Vagina (tissue), 2 donors: Measurements from ENCODE around the gene FOXRED2. TPM values are rescaled to one million over a fixed set of nuclear protein-coding genes. Genes with fewer than 3 reads are reported as not detected.
A peak's percentile ranks its signal among the peaks of the same experiment; 100 is the strongest.

Experiments used
- DNase-seq, 2 donors: peaks; one replicate each; pipeline ENCODE4 v3.0.0-alpha.2; 2017; ENCODE audit errors: extremely low spot score in 2 of 2
- H3K27ac ChIP-seq: fragments of 200-600 bp; sonication (generic); one replicate; pipeline ENCODE4 v1.5.1; 2019
- H3K27me3 ChIP-seq: fragments of 200-600 bp; sonication (generic); one replicate; pipeline ENCODE4 v1.5.1; 2019
- H3K36me3 ChIP-seq, 2 donors: fragments of 200-600 bp; sonication (generic); one replicate each; pipeline ENCODE4 v1.5.1; 2017 to 2019
- H3K4me1 ChIP-seq: fragments of 200-600 bp; sonication (generic); one replicate; pipeline ENCODE4 v1.5.1; 2019
- H3K4me3 ChIP-seq, 2 donors: fragments of 200-600 bp; sonication (generic); 1 replicate in 1 of 2; 2 replicates in 1 of 2; pipeline ENCODE4 v1.5.1; 2016 to 2019
- H3K9me3 ChIP-seq: fragments of 200-600 bp; sonication (generic); one replicate; pipeline ENCODE4 v1.5.1; 2019
- CTCF ChIP-seq, 3 experiments: fragments of 450-650 bp in 2 of 3; fragments of 200-600 bp in 1 of 3; sonication (generic) in 1 of 3; IDR thresholded peaks; one replicate each; pipeline ENCODE4 v1.5.1; 2017 to 2019; ENCODE audit warnings: antibody characterized with exemption in 3 of 3, mild to moderate bottlenecking in 2 of 3, moderate library complexity in 2 of 3
- POLR2A ChIP-seq, 2 donors: fragments of 450-650 bp; IDR thresholded peaks; one replicate each; pipeline ENCODE4 v1.6.1; 2017; ENCODE audit warnings: antibody characterized with exemption in 2 of 2, mild to moderate bottlenecking in 2 of 2, moderate library complexity in 2 of 2
- POLR2AphosphoS5 ChIP-seq, 2 donors: sonication (generic); formaldehyde crosslinking; IDR thresholded peaks; one replicate each; pipeline ENCODE4 v1.9.0; 2017; ENCODE audit warnings: antibody characterized with exemption in 2 of 2, mild to moderate bottlenecking in 2 of 2, low read depth in 1 of 2; ENCODE audit not compliant: insufficient read depth in 1 of 2
- intact Hi-C: fragments of 100-400 bp; cut with DNase I; formaldehyde crosslinking; loops from one replicate; pipeline ENCODE4 v1.15.1; 2023
- total RNA-seq: library from RNA; depleted of rRNA; stranded (reverse); fragments of >200 nt; gene quantifications from one replicate; pipeline ENCODE4 v1.2.3, GENCODE V29; 2016

The FOXRED2 gene
- total RNA-seq, 1 donor from 2014 or later = 3.7 TPM

GRCh38 chr22:36449596-36450175 lies 57.2 kb downstream of the FOXRED2 start:
- Histone ChIP-seq H3K27ac (peak overlapping the region; percentile 57), H3K4me3 (no peak overlapping the region), H3K9me3 (no peaks in the 10 kb centered on the region), H3K27me3 (no peaks in the 10 kb centered on the region), H3K4me1 (peaks cover 56% of the 10 kb centered on the region), H3K36me3 (no peaks in the 10 kb centered on the region)
- TF ChIP-seq CTCF (IDR thresholded peaks at IDR 0.05) = no peak
- no peak for TF ChIP-seq POLR2AphosphoS5 (IDR thresholded peaks at IDR 0.05; ENCODE audit: insufficient read depth in 1 of 2, low read depth in 1 of 2)
- TF ChIP-seq POLR2A (IDR thresholded peaks at IDR 0.05) = no peak
- DNase-seq = no peak
- intact Hi-C loops = no loop called here

- intact Hi-C loops = no loop called here
- no peak overlapping the region for H3K27ac ChIP-seq
Measured at GRCh38 chr22:36447632-36448031, 59.2 kb downstream of the FOXRED2 start.

GRCh38 chr22:36445158-36445668 lies 61.6 kb downstream of the FOXRED2 start:
- H3K9me3 ChIP-seq = no peaks in the 10 kb centered on the region
- intact Hi-C loops = no loop called here
- peaks cover 31% of the 10 kb centered on the region for H3K4me1 ChIP-seq

More at GRCh38 chr22:36447632-36448031, 59.2 kb downstream of the FOXRED2 start:
- no peaks in the 10 kb centered on the region for H3K27me3 ChIP-seq
- TF ChIP-seq POLR2AphosphoS5 (IDR thresholded peaks at IDR 0.05; ENCODE audit: insufficient read depth in 1 of 2, low read depth in 1 of 2) (no peak), CTCF (IDR thresholded peaks at IDR 0.05) (no peak), POLR2A (IDR thresholded peaks at IDR 0.05) (no peak)
- H3K4me3 ChIP-seq = no peak overlapping the region
- H3K9me3 ChIP-seq = no peaks in the 10 kb centered on the region
- peaks cover 51% of the 10 kb centered on the region for H3K4me1 ChIP-seq
- no peaks in the 10 kb centered on the region for H3K36me3 ChIP-seq
- DNase-seq = no peak

GRCh38 chr22:36443198-36443770 lies 63.6 kb downstream of the FOXRED2 start:
- Histone ChIP-seq H3K4me3 (no peak overlapping the region), H3K4me1 (peaks cover 22% of the 10 kb centered on the region), H3K27me3 (no peaks in the 10 kb centered on the region), H3K27ac (peak overlapping the region; percentile 11), H3K9me3 (no peaks in the 10 kb centered on the region), H3K36me3 (no peaks in the 10 kb centered on the region)
- no peak for DNase-seq
- intact Hi-C loops = no loop called here
- TF ChIP-seq POLR2AphosphoS5 (IDR thresholded peaks at IDR 0.05; ENCODE audit: insufficient read depth in 1 of 2, low read depth in 1 of 2) (no peak), CTCF (IDR thresholded peaks at IDR 0.05) (no peak), POLR2A (IDR thresholded peaks at IDR 0.05) (no peak)

More at GRCh38 chr22:36445158-36445668, 61.6 kb downstream of the FOXRED2 start:
- Histone ChIP-seq H3K27ac (peak overlapping the region; percentile 63), H3K27me3 (no peaks in the 10 kb centered on the region), H3K4me3 (no peak overlapping the region), H3K36me3 (no peaks in the 10 kb centered on the region)
- no peak for DNase-seq
- TF ChIP-seq CTCF (IDR thresholded peaks at IDR 0.05) = no peak
- no peak for TF ChIP-seq POLR2AphosphoS5 (IDR thresholded peaks at IDR 0.05; ENCODE audit: insufficient read depth in 1 of 2, low read depth in 1 of 2)
- TF ChIP-seq POLR2A (IDR thresholded peaks at IDR 0.05) = no peak
